Measurements from ENCODE around the gene CDKAL1. TPM values are rescaled to one million over a fixed set of nuclear protein-coding genes. Genes with fewer than 3 reads are reported as not detected.
"Not testable (repeated sequence)": the region's sequence is repeated elsewhere in the genome, so short reads cannot be mapped to it uniquely, and the experiment has no call there.

Gene CDKAL1
- polyA plus RNA-seq, 1 donor: 25.5 TPM

- no peak for DNase-seq
Measured at GRCh38 chr6:20633566-20634340, 99.5 kb downstream of the CDKAL1 start.

GRCh38 chr6:20639161-20639560 lies 104.9 kb downstream of the CDKAL1 start:
- no peak for DNase-seq

- DNase-seq: no peak
Measured at GRCh38 chr6:20640181-20640580, 105.9 kb downstream of the CDKAL1 start.

- DNase-seq: no peak
Measured at GRCh38 chr6:20642441-20642840, 108.2 kb downstream of the CDKAL1 start.

GRCh38 chr6:20644667-20645370 lies 110.6 kb downstream of the CDKAL1 start:
- no peak for DNase-seq

- not testable (repeated sequence) for DNase-seq
Measured at GRCh38 chr6:20645572-20645971, 111.3 kb downstream of the CDKAL1 start.

GRCh38 chr6:20647585-20647984 lies 113.3 kb downstream of the CDKAL1 start:
- no peak for DNase-seq

GRCh38 chr6:20649696-20650470 lies 115.6 kb downstream of the CDKAL1 start:
- DNase-seq: not testable (repeated sequence)

GRCh38 chr6:20652299-20653084 lies 118.2 kb downstream of the CDKAL1 start:
- no peak for DNase-seq

GRCh38 chr6:20653085-20653479 lies 118.8 kb downstream of the CDKAL1 start:
- DNase-seq: no peak

GRCh38 chr6:20655317-20655716 lies 121.1 kb downstream of the CDKAL1 start:
- DNase-seq: no peak

- no peak for DNase-seq
Measured at GRCh38 chr6:20657274-20657800, 123.1 kb downstream of the CDKAL1 start.

GRCh38 chr6:20658053-20658452 lies 123.8 kb downstream of the CDKAL1 start:
- DNase-seq: no peak

- DNase-seq: no peak
Measured at GRCh38 chr6:20658516-20658915, 124.3 kb downstream of the CDKAL1 start.

- DNase-seq: no peak
Measured at GRCh38 chr6:20660534-20660933, 126.3 kb downstream of the CDKAL1 start.

GRCh38 chr6:20661721-20662120 lies 127.5 kb downstream of the CDKAL1 start:
- peak; percentile 30 for DNase-seq

GRCh38 chr6:20664250-20664649 lies 130.0 kb downstream of the CDKAL1 start:
- no peak for DNase-seq

- no peak for DNase-seq
Measured at GRCh38 chr6:20665290-20665689, 131.0 kb downstream of the CDKAL1 start.

- DNase-seq: no peak
Measured at GRCh38 chr6:20669571-20670314, 135.5 kb downstream of the CDKAL1 start.

- no peak for DNase-seq
Measured at GRCh38 chr6:20670750-20671149, 136.5 kb downstream of the CDKAL1 start.

- no peak for DNase-seq
Measured at GRCh38 chr6:20672038-20672437, 137.8 kb downstream of the CDKAL1 start.

All from left kidney (tissue), 2 donors.